ENCODE data around the gene NUPR1.
"Not testable (repeated sequence)": the region's sequence is repeated elsewhere in the genome, so short reads cannot be mapped to it uniquely, and the experiment has no call there.

NUPR1 gene

GRCh38 chr16:28497861-28498599 is 40.7 kb downstream of the NUPR1 start:
- no peak for DNase-seq

GRCh38 chr16:28497386-28497785 is 41.4 kb downstream of the NUPR1 start:
- DNase-seq, result no peak

- DNase-seq, result no peak
Measured at GRCh38 chr16:28496844-28497243, 41.9 kb downstream of the NUPR1 start.

GRCh38 chr16:28495795-28496749 is 42.7 kb downstream of the NUPR1 start:
- DNase-seq, result no peak

- peak; percentile 51 to 73 (median 66) for DNase-seq
Measured at GRCh38 chr16:28495098-28495793, 43.5 kb downstream of the NUPR1 start.

GRCh38 chr16:28494121-28494851 is 44.5 kb downstream of the NUPR1 start, which contains the start of gene APOBR:
APOBR (plus strand) TSS chr16:28494643; CDS start chr16:28494682, 39 bp downstream.
- DNase-seq, result peak; percentile 93 to 97 (median 95)

- no peak for DNase-seq
Measured at GRCh38 chr16:28492511-28492910, 46.3 kb downstream of the NUPR1 start.

GRCh38 chr16:28491970-28492474 is 46.8 kb downstream of the NUPR1 start, which contains the start of gene CLN3:
CLN3 (minus strand) TSS chr16:28492074; CDS start chr16:28491759, 315 bp downstream.
- DNase-seq, result peak; percentile 95 to 96 (median 95)

GRCh38 chr16:28491230-28491969 is 47.4 kb downstream of the NUPR1 start:
- DNase-seq, result peak; percentile 55 to 64 (median 61)

- DNase-seq, result no peak
Measured at GRCh38 chr16:28486266-28486665, 52.5 kb downstream of the NUPR1 start.

- DNase-seq, result not testable (repeated sequence)
Measured at GRCh38 chr16:28483361-28483760, 55.4 kb downstream of the NUPR1 start.
